Ascending aorta (tissue), 2 donors: ENCODE data around the gene SCLY. TPM values are rescaled to one million over a fixed set of nuclear protein-coding genes. Genes with fewer than 3 reads are reported as not detected.
"Not testable (repeated sequence)": the region's sequence is repeated elsewhere in the genome, so short reads cannot be mapped to it uniquely, and the experiment has no call there.

Experiments used
- DNase-seq, 2 donors: peaks; one replicate each; pipeline ENCODE4 v3.0.0-alpha.2; 2019; ENCODE audit warnings: low spot score in 2 of 2
- H3K27ac ChIP-seq, 2 donors: fragments of 200-600 bp; sonication (generic); one replicate each; pipeline ENCODE4 v1.5.1; 2016 to 2017; ENCODE audit warnings: mild to moderate bottlenecking in 1 of 2
- H3K27me3 ChIP-seq: fragments of 200-600 bp; sonication (generic); one replicate; pipeline ENCODE4 v1.5.1; 2017
- H3K36me3 ChIP-seq, 2 donors: fragments of 200-600 bp; sonication (generic); one replicate each; pipeline ENCODE4 v1.5.1; 2016
- H3K4me1 ChIP-seq, 2 donors: fragments of 200-600 bp; sonication (generic); one replicate each; pipeline ENCODE4 v1.5.1; 2016 to 2017; ENCODE audit warnings: mild to moderate bottlenecking in 1 of 2
- H3K4me3 ChIP-seq, 2 donors: fragments of 200-600 bp; sonication (generic); one replicate each; pipeline ENCODE4 v1.5.1; 2016 to 2017; ENCODE audit warnings: mild to moderate bottlenecking in 1 of 2
- H3K9me3 ChIP-seq, 2 donors: fragments of 200-600 bp; sonication (generic); one replicate each; pipeline ENCODE4 v1.5.1; 2016
- intact Hi-C: fragments of 100-400 bp; cut with DNase I; formaldehyde crosslinking; loops from one replicate; pipeline ENCODE4 v1.15.1; 2023
- total RNA-seq: library from RNA; depleted of rRNA; stranded (reverse); fragments of >200 nt; gene quantifications from one replicate; pipeline ENCODE4 v1.1.0, GENCODE V29; 2016
- TF ChIP-seq, protein P1 (sequence below), 3 experiments: fragments of 200-600 bp in 2 of 3; fragments of 450-650 bp in 1 of 3; sonication (generic) in 2 of 3; IDR thresholded peaks; one replicate each; pipeline ENCODE4 v1.5.1; 2016 to 2019; ENCODE audit warnings: antibody characterized with exemption in 3 of 3, mild to moderate bottlenecking in 1 of 3, moderate library complexity in 1 of 3

The SCLY gene
- total RNA-seq, 1 donor from 2014 or later: 87.5 TPM

GRCh38 chr2:238031751-238032150 is 29.1 kb upstream of the SCLY start:
- TF ChIP-seq, protein P1, sequence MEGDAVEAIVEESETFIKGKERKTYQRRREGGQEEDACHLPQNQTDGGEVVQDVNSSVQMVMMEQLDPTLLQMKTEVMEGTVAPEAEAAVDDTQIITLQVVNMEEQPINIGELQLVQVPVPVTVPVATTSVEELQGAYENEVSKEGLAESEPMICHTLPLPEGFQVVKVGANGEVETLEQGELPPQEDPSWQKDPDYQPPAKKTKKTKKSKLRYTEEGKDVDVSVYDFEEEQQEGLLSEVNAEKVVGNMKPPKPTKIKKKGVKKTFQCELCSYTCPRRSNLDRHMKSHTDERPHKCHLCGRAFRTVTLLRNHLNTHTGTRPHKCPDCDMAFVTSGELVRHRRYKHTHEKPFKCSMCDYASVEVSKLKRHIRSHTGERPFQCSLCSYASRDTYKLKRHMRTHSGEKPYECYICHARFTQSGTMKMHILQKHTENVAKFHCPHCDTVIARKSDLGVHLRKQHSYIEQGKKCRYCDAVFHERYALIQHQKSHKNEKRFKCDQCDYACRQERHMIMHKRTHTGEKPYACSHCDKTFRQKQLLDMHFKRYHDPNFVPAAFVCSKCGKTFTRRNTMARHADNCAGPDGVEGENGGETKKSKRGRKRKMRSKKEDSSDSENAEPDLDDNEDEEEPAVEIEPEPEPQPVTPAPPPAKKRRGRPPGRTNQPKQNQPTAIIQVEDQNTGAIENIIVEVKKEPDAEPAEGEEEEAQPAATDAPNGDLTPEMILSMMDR (IDR thresholded peaks at IDR 0.05): no peak
- DNase-seq: no peak
- no peaks in the 10 kb centered on the region for H3K4me1 ChIP-seq
- intact Hi-C loops: no loop called here
- no peak overlapping the region for H3K27ac ChIP-seq
- no peak overlapping the region for H3K4me3 ChIP-seq
- no peaks in the 10 kb centered on the region for H3K9me3 ChIP-seq
- H3K36me3 ChIP-seq: peaks cover 60% of the 10 kb centered on the region in 2 donors
- H3K27me3 ChIP-seq: no peaks in the 10 kb centered on the region

GRCh38 chr2:238032755-238033337 is 28.0 kb upstream of the SCLY start:
- no peaks in the 10 kb centered on the region for H3K4me1 ChIP-seq
- no peak for DNase-seq
- intact Hi-C loops: no loop called here
- no peak overlapping the region for H3K27ac ChIP-seq
- H3K36me3 ChIP-seq: peaks cover 58 to 62% of the 10 kb centered on the region in 2 donors
- no peaks in the 10 kb centered on the region for H3K27me3 ChIP-seq
- no peaks in the 10 kb centered on the region for H3K9me3 ChIP-seq
- H3K4me3 ChIP-seq: no peak overlapping the region
- TF ChIP-seq, protein P1 (IDR thresholded peaks at IDR 0.05): no peak

DNA sequence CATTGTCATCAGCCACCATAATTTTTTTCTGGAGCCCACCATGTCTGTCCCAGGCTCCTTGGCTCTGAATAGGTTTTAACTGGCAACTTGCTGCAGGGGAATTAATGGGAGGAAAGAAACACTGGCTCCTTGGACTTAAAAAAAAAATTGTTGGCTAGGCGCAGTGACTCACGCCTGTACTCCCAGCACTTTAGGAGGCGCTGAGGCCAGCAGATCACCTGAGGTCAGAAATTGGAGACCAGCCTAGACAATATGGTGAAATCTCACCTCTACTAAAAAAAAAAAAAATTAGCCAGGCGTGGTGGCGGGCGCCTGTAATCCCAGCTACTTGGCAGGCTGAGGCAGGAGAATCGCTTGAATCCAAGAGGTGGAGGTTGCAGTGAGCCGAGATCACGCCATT is 26.8 kb upstream of the SCLY start:
- H3K4me1 ChIP-seq, H3K27ac ChIP-seq, H3K4me3 ChIP-seq, H3K27me3 ChIP-seq, DNase-seq, intact Hi-C loops, H3K9me3 ChIP-seq: not testable (repeated sequence)
- H3K36me3 ChIP-seq: peaks cover 66 to 70% of the 10 kb centered on the region in 2 donors

GRCh38 chr2:238038203-238038602 is 22.6 kb upstream of the SCLY start:
- TF ChIP-seq, protein P1 (IDR thresholded peaks at IDR 0.05): no peak
- H3K9me3 ChIP-seq: no peaks in the 10 kb centered on the region
- no peaks in the 10 kb centered on the region for H3K4me1 ChIP-seq
- H3K27ac ChIP-seq: no peak overlapping the region
- no peak for DNase-seq
- no peaks in the 10 kb centered on the region for H3K27me3 ChIP-seq
- H3K36me3 ChIP-seq: peaks cover 55 to 71% of the 10 kb centered on the region in 2 donors
- intact Hi-C loops: no loop called here
- H3K4me3 ChIP-seq: no peak overlapping the region

DNA sequence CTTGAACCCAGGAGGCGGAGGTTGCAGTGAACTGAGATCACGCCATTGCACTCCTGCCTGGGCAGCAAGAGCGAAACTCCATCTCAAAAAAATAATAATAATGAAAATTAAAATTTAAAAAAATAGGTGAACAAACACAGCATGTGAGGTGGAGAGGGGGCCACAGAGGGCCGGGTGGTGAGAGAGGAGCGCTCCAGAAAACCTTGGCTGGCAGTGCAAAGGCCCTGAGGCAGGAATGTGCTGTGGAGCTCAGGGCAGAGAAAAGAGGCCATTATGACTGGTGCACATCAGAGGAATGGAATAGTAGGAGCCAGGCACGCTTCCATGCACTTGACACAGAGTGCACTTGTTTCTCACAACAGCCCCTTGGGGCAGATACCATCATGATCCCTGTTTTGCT is 21.6 kb upstream of the SCLY start:
- no peaks in the 10 kb centered on the region for H3K4me1 ChIP-seq
- no peaks in the 10 kb centered on the region for H3K9me3 ChIP-seq
- H3K4me3 ChIP-seq: no peak overlapping the region
- DNase-seq: no peak
- TF ChIP-seq, protein P1 (IDR thresholded peaks at IDR 0.05): no peak
- intact Hi-C loops: no loop called here
- H3K27ac ChIP-seq: no peak overlapping the region
- H3K36me3 ChIP-seq: peaks cover 55 to 74% of the 10 kb centered on the region in 2 donors
- H3K27me3 ChIP-seq: no peaks in the 10 kb centered on the region

- Histone ChIP-seq H3K27me3 (no peaks in the 10 kb centered on the region), H3K9me3 (no peaks in the 10 kb centered on the region), H3K4me1 (no peaks in the 10 kb centered on the region), H3K27ac (no peak overlapping the region), H3K4me3 (no peak overlapping the region), H3K36me3 (peaks cover 54 to 78% of the 10 kb centered on the region in 2 donors)
- TF ChIP-seq, protein P1 (IDR thresholded peaks at IDR 0.05): no peak
- no peak for DNase-seq
- intact Hi-C loops: no loop called here
Observed at GRCh38 chr2:238039985-238040384, 20.8 kb upstream of the SCLY start.
